GM18505 (cell line): ENCODE data around the gene PPM1L.

Experiments
- ATAC-seq: cut with Tn5 transposase; IDR thresholded peaks from one replicate; pipeline ENCODE4 v1.9.1; 2021; ENCODE audit not compliant: unreplicated experiment
- POLR2A ChIP-seq: IDR thresholded peaks from 4 replicates; pipeline ENCODE4 v1.6.1; 2011; ENCODE audit warnings: borderline replicate concordance; ENCODE audit not compliant: insufficient read depth, insufficient read length; ENCODE audit errors: extremely low read depth

PPM1L gene

DNA sequence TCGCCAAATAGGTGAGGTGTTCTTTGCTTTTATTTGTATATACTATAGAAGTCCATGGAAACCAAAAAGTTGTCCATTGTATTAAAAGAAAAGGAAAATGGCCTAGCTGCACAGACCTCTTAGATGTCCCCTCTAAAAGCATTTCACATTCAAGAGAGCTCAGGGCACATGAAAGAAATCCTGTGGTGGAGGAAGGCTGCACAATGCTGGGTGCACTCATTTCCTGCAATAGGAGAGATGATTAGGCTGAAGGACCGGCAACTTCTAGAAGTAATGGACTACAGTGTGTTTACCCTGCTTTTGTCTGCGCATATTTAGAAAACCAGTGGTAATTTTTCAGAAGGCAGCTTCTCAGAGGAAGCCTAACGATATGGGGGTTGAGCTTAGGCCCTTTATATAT lies 25.4 kb downstream of the PPM1L start:
- TF ChIP-seq POLR2A, result no peak
- ATAC-seq, result no peak

DNA sequence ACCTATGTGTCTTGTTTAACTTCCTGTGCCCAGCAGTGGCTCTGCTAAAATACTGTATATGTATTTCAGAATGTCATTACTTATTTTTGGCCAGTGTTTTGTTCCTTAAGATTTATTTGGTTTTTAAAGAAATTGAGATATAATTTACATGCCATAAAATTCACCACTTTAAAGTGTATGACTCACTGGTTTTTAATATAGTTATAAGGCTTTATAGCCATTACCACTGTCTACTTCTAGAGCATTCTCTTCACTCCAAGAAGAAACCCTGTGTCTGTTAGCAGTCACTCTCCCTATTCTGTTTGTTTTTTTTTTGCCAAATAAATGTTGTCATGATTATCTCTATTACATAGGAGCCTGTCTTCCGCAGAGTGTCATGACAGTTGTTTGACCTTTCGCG lies 25.8 kb downstream of the PPM1L start:
- TF ChIP-seq POLR2A, result no peak
- no peak for ATAC-seq

DNA sequence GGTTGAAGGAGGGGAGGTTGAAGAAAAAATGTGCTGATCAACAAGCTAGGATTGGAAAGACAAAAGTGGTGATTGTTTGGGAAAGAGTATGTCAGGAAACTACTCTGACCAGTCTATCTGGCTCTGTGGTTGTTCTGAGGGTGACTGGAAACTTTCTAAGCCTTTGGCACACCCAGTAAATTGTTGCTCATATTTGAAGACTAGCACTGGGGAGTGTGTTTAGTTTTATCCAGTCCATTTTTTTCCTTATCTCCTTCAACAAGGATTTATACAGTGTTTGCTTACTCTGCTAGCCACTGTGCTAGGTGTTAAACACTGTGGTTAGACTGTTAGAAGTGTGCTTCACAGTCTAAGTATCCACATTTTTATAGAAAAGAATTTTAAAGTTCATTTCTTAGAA lies 28.8 kb downstream of the PPM1L start:
- ATAC-seq, result no peak
- TF ChIP-seq POLR2A, result no peak

DNA sequence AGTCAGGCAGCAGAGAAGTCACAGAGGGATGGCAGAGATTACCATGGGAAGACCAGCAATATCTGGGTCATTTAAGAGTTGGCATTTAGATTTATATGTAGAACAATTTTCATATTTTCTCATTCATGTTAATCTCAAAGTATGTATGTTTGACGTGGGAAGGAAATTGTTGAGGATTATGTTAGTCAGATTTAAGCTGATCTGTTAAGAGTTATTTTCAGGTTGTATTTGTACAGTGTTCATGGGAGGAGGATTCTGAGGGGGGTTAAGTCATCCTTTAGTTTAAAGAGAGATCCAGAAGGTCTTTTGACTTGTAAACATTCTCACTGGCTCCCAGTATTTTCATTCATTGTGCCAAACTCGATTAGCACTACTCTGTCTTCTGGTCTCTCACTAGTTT lies 34.7 kb downstream of the PPM1L start:
- no peak for ATAC-seq
- TF ChIP-seq POLR2A, result no peak

DNA sequence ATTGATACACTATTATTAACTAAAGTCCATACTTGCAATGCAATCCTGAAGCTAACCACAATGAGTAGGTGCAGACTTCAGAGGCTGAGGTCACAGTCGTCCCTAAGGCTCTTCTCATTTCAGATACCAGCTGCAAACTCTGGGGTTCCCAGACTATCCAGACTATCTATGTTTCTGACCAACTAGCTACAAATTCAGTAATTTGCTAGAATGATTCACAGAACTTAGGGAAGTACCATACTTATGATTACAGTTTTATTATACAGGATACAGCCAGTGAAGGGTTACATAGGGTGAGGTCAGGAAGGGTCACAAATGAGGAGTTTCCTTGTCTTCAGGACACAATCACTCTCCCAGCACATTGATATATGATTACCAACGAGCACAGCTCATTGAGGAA lies 36.5 kb downstream of the PPM1L start:
- ATAC-seq, result no peak

DNA sequence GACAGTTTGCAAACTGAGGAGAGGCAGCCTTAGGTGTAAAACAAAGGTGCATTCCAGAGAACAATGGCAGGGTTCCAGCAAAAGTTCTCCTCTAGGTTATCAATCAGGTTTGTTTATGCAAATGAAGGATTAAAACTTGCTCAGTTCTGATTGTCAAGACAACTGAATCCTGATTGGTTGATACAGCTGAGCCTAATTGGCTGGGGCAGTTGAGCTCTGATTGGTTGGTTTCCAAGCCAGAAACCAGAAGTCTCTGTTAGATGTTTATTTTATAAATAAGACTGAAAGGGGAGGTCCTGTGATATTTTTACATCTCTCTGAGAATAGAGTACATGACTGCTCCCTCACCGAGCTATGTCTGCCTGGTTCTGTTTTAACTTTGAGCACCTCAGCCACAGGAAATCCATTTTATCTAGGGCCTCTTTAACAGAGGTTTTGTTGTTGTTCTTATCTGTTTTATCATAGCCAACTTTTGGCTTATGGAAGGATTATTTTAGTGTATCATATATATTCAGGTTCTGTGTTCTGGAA lies 37.8 kb downstream of the PPM1L start:
- no peak for TF ChIP-seq POLR2A
- ATAC-seq, result no peak

More for the DNA sequence above, 36.5 kb downstream of the PPM1L start:
- no peak for TF ChIP-seq POLR2A

DNA sequence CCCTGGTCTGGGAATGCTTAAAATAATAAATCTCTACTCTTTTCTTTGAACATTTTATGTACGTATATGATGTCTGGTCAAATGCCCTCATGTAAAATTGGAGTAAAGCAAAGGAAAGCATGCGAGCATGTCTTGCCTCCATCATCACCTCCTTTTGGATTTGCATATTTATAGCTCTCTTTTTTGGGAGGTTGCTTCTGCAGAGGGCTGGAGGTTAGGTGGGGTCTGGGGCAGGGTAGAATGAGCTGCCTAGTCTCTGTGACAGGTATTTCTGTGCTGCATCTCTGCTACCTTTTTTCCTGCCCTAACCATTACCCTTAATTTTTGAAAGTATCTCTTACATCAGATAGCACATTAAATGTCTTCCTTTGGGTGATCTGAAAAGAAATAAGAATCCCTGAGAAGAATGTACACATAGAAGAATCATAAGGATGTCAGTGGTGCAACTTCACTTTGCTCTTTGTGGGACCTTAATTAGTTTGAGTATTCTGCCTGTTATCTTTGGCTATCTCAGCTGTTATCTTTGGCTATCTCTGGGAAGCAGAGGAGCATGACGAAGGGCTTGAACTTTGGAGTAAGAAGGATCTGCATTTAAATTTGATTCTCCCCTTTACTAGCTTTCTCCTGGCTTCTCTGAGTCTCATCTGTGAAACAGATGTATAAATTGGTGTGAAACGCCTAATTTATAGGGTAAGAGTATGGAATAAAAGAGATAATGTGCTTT lies 40.2 kb downstream of the PPM1L start:
- TF ChIP-seq POLR2A, result no peak

DNA sequence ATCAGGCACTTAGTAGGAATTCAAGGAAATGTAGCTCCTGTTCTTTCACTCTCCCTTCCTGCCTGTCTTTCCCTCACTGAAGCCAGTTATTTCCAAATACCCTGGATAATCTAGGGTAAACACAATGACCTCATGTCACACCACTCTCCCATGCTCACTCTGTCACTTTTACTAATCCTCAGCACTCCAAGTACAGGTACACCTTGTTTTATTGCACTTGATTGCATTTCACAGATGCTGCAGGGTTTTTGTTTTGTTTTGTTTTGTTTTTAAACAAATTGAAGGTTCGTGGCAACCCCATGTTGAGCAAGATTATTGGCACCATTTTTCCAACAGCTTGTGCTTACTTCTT lies 40.8 kb downstream of the PPM1L start:
- TF ChIP-seq POLR2A, result no peak
- ATAC-seq, result no peak

More for the DNA sequence above, 40.2 kb downstream of the PPM1L start:
- no peak for ATAC-seq

DNA sequence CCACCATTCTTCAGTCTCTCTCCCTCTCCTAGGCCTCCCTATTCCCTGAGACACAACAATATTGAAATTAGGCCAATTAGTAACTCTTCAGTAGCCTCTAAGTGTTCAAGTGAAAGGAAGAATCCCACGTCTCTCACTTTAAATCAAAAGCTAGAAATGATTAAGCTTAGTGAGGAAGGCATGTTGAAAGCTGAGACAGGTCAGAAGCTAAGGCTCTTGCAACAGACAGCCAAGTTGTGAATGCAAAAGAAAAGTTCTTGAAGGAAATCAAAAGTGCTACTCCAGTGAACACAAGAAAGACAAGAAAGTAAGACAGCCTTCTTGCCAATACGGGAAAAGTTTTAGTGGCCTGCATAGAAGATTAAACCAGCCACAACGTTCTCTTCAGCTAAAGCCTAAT lies 41.3 kb downstream of the PPM1L start:
- TF ChIP-seq POLR2A, result no peak
- ATAC-seq, result no peak

DNA sequence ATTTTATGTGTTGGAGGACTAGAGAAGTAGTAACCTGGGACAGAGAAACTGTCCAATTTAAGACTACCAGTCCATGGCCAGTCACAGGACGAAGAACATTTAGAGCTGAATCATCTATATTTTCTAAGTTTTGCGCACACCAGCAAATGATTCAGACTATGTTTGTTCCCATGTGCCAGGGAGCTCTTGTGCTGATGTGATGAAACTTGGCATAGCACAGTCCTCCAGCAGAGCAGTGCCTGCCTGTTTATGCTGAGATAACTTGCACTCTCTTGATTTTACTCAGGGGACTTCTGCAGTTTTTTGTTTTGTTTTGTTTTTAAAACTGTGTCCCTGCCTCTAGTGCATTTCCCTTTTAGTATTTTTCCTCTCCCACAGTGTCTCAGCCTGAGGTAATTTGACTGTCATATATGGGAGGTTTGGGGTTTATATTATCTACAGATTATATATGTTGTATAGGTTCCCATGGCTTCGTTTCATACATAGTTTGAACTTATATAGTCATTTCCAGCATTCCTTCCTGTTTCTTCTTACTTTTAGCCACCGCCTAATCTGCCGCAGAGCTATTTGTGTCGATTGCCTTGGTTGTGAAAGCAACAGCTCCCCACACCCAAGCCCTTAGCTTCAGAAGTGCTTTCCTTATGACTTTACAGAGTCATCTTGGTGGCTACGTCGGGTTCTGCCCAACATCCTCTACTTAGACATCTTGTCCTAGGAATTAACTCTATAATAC lies 45.5 kb downstream of the PPM1L start:
- ATAC-seq, result peak; percentile 86
- no peak for TF ChIP-seq POLR2A

DNA sequence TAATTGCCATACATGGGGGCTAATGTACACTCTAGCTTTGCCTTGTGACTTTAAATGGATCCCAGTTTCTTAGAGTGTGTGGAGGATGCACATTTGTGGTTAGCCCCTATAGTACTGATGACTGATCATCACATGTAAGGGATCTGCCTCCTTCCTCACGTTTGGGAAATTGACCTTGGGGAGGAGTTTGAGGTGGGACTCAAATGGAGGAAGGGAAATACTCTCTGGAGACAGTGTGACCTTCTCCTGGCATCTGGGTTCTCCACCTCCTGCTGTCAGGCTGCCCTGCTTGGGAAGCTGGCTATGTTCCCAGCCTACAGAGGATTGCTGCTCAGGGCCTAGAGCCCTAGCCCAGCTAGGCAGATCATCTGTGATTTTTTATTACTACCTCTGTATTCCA lies 48.7 kb downstream of the PPM1L start:
- no peak for TF ChIP-seq POLR2A

DNA sequence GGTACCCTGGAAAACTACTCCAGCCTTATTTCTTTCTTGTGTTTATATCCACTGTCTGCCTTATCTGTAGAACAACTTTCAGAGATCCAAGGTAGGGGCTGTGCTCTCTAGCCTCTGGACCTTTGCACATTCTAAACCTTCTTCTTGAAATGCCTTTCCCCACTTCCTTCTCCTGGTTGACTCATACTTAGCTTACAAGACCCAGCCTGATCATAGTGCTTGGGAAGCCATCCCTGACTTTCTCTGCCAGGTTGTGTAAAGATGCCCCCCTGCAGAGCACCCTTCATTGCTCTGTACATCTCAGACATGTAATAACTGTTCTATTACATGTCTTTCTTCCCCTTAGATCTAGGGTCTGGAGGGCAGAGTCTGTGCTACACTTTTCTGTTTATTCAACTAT lies 50.1 kb downstream of the PPM1L start:
- no peak for TF ChIP-seq POLR2A
- no peak for ATAC-seq

More for the DNA sequence above, 48.7 kb downstream of the PPM1L start:
- ATAC-seq, result no peak

DNA sequence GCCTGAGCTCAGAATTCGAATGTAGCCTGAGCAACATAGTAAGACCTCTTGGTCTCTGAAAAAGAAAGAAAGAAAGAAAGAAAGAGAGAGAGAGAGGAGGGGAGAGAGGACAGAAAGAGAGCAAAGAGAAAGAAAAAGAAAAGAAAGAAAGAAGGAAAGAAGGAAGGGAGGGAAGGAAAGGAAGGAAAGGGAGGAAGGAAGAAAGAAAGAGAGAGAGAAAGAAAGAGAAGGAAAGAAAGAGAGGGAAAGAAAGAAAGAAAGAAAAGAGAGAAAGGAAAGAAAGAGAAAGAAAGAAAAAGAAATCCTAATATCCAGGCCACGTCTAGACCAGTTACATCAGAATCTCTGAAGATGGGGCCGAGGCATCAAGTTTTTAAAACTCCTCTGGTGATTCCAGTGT lies 50.7 kb downstream of the PPM1L start:
- TF ChIP-seq POLR2A, result no peak
- ATAC-seq, result no peak

DNA sequence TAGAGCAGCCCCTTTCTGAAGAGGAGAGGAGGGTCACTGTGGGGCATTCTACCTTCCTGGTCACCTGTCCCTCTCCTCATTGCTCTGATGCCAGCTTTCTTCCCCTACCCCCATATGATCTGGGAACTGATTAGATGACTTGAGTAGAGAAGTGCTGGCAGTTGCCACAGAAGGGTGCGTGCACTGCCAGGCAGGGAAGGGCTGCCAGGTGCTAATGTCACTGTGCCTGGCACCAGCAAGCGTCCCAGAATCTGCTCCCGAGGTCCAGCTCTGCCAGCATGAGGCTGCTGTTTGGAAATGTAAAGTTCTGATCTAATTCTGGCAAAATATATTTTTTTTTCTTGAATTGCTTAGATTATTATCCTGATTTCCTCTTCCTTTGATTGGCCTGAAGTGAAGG lies 52.8 kb downstream of the PPM1L start:
- TF ChIP-seq POLR2A, result no peak
- no peak for ATAC-seq
